ENCODE measurements around the gene FOXJ2.

FOXJ2 gene

GRCh38 chr12:8052679-8053078, 20.2 kb downstream of the FOXJ2 start:
- H3K4me3 ChIP-seq (ENCODE audit: control insufficient read depth, low read depth, low read length): no peak overlapping the region
- TF ChIP-seq CTCF (IDR thresholded peaks at IDR 0.05; ENCODE audit: control insufficient read depth, insufficient read depth, low read depth, low read length, missing control alignments): no peak
- DNase-seq (ENCODE audit: low read depth): no peak

- no peak overlapping the region for H3K4me3 ChIP-seq (ENCODE audit: control insufficient read depth, low read depth, low read length)
- DNase-seq (ENCODE audit: low read depth): no peak
- no peak for TF ChIP-seq CTCF (IDR thresholded peaks at IDR 0.05; ENCODE audit: control insufficient read depth, insufficient read depth, low read depth, low read length, missing control alignments)
Observed at GRCh38 chr12:8054816-8055215, 22.3 kb downstream of the FOXJ2 start.

GRCh38 chr12:8057306-8057705, 24.8 kb downstream of the FOXJ2 start:
- H3K4me3 ChIP-seq (ENCODE audit: control insufficient read depth, low read depth, low read length): no peak overlapping the region
- no peak for DNase-seq (ENCODE audit: low read depth)
- TF ChIP-seq CTCF (IDR thresholded peaks at IDR 0.05; ENCODE audit: control insufficient read depth, insufficient read depth, low read depth, low read length, missing control alignments): no peak

- TF ChIP-seq CTCF (IDR thresholded peaks at IDR 0.05; ENCODE audit: control insufficient read depth, insufficient read depth, low read depth, low read length, missing control alignments): no peak
- peak; percentile 58 for DNase-seq (ENCODE audit: low read depth)
- no peak overlapping the region for H3K4me3 ChIP-seq (ENCODE audit: control insufficient read depth, low read depth, low read length)
Observed at GRCh38 chr12:8057839-8058238, 25.3 kb downstream of the FOXJ2 start.

GRCh38 chr12:8058506-8058905, 26.0 kb downstream of the FOXJ2 start:
- DNase-seq (ENCODE audit: low read depth): no peak
- TF ChIP-seq CTCF (IDR thresholded peaks at IDR 0.05; ENCODE audit: control insufficient read depth, insufficient read depth, low read depth, low read length, missing control alignments): no peak
- no peak overlapping the region for H3K4me3 ChIP-seq (ENCODE audit: control insufficient read depth, low read depth, low read length)

GRCh38 chr12:8064131-8064530, 31.6 kb downstream of the FOXJ2 start:
- TF ChIP-seq CTCF (IDR thresholded peaks at IDR 0.05; ENCODE audit: control insufficient read depth, insufficient read depth, low read depth, low read length, missing control alignments): no peak
- H3K4me3 ChIP-seq (ENCODE audit: control insufficient read depth, low read depth, low read length): no peak overlapping the region
- no peak for DNase-seq (ENCODE audit: low read depth)

- TF ChIP-seq CTCF (IDR thresholded peaks at IDR 0.05; ENCODE audit: control insufficient read depth, insufficient read depth, low read depth, low read length, missing control alignments): no peak
- no peak for DNase-seq (ENCODE audit: low read depth)
- no peak within 1 kb of the TSS for H3K4me3 ChIP-seq (ENCODE audit: control insufficient read depth, low read depth, low read length)
Observed at GRCh38 chr12:8065991-8066594, 33.6 kb downstream of the FOXJ2 start, which contains the start of gene C3AR1. Gene C3AR1, minus strand, starts transcription at chr12:8066359. Its CDS starts 6,174 bp downstream, at chr12:8060185.

Data from AG09309 (cell line).